Activated naive CD8-positive, alpha-beta T cell treated with anti-CD3 and anti-CD28 coated beads for 36 hours (primary cell): ENCODE measurements around the gene BGN. TPM values are rescaled to one million over a fixed set of nuclear protein-coding genes. Genes with fewer than 3 reads are reported as not detected.

ENCODE experiments used
- DNase-seq: peaks from one replicate; pipeline ENCODE4 v3.0.0; 2021
- H3K27ac Mint-ChIP-seq: one replicate; pipeline ENCODE4 v1.8.0; 2022; ENCODE audit warnings: mild to moderate bottlenecking, moderate library complexity, mixed read lengths
- H3K27me3 Mint-ChIP-seq: one replicate; pipeline ENCODE4 v1.8.0; 2022; ENCODE audit warnings: mild to moderate bottlenecking, mixed read lengths
- H3K36me3 Mint-ChIP-seq: one replicate; pipeline ENCODE4 v1.8.0; 2021; ENCODE audit warnings: mild to moderate bottlenecking, mixed read lengths
- H3K4me1 Mint-ChIP-seq: one replicate; pipeline ENCODE4 v1.8.0; 2021; ENCODE audit warnings: mixed read lengths
- H3K4me3 Mint-ChIP-seq: one replicate; pipeline ENCODE4 v1.8.0; 2022; ENCODE audit warnings: mild to moderate bottlenecking, moderate library complexity, mixed read lengths
- H3K9me3 Mint-ChIP-seq: one replicate; pipeline ENCODE4 v1.8.0; 2022; ENCODE audit warnings: mixed read lengths
- total RNA-seq, 2 experiments: library from RNA; stranded (reverse); gene quantifications; one replicate each; pipeline ENCODE4 v1.2.3, GENCODE V29; 2021

Gene BGN
- total RNA-seq, 2 experiments from 2014 or later = not detected

DNA sequence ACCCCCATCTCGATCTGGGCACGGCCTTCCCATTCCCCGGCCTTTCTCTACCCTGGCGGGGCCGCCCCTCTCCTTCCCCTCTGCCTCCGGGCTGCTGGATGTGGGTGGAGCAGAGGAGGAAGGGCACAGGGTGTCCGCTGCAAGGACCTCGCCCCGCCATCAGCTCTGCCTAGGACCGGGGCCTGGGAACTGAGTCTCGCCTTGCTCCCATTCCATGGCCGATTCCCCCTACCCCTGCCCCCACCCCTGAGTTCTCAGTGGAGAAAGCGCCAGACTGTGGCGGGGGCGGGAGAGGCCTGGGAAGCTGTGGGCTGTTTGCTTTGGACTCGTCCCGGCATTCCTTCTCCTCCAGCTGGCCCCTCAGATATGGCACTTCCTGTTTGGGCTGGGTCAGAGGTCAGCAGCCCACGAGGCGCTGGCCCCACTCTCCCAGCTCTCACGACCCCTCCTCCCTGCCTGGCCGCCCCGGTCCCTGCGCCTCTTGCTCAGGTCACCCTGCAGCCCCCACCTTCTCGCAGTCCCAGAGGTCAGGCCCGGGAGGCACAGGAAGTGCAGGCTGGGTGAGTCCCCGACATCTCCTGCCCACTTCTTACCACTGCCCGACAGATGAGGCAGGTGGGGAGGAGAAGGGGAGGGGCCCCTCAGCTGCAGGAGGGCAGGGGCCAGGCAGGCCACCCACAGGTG, 6.4 kb upstream of the BGN start:
- Mint-ChIP-seq H3K36me3 (no peaks in the 10 kb centered on the region), H3K9me3 (no peaks in the 10 kb centered on the region), H3K4me3 (no peak overlapping the region), H3K27me3 (no peaks in the 10 kb centered on the region), H3K4me1 (no peaks in the 10 kb centered on the region), H3K27ac (no peak overlapping the region)
- no peak for DNase-seq

DNA sequence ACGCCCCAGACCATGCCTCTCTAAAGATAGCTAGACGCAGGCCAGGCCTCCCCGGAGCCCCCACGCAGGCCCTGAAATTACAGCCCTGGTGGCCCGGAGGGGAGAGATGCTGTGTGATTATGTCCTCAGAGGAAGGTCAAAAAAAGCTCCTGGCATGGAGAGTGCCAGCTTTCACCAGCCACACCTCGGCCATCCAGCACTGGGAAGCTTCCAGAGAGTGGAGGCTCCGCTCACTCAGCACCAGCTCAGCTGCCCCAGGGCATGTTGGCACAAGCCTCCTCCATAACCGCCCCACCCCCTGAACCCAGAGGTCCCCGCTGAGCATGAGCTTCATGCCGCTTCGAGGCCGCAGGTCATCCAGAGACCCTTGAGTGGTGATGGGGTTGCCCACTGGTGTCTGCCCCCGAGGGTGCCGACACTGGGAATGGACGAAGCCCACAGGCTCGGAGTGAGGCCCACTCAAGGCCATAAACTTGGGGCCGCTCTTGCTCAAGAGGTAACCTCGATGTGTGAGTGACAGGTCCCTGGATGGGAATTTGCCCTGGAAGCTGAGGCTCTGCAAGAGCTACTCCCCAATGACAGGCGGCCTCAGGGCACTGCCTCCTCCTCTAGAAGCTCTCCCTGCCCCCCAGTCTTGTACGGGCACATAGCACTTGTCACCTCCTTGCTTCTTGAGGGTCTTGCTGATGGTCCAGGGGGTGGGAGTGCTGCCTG, 4.4 kb upstream of the BGN start:
- no peaks in the 10 kb centered on the region for H3K4me1 Mint-ChIP-seq
- no peaks in the 10 kb centered on the region for H3K36me3 Mint-ChIP-seq
- H3K27ac Mint-ChIP-seq = no peak overlapping the region
- H3K9me3 Mint-ChIP-seq = no peaks in the 10 kb centered on the region
- DNase-seq = no peak
- H3K4me3 Mint-ChIP-seq = no peak overlapping the region
- peaks cover 5% of the 10 kb centered on the region for H3K27me3 Mint-ChIP-seq

DNA sequence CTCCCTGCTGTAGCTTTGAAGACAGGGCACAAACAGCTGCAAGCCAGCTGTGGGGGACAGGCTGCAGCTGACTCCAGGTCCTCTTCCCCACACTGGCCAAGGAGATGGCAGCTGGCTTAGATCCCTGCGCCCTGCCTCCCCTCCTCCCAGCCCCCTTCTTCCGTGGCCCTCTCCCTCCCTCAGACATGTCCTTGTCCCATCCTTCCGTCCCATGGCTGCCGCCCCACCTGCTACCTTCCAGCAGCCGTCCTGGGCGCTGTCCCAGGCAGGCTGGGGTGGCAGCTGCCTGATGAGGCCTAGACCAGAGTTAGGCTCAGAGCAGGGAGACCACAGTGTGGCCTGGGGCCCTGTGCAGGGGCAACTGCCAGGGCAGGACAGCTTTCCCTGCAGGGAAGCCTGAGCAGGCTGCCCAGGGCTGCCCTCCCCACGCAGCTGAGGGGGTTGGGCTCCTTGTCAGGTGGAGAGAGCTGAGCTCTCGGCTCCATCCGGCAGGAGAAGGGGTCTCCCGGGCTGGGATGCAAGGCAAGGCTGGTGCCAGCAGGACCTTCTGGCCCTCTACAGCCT, 3.3 kb upstream of the BGN start:
- Mint-ChIP-seq H3K4me3 (no peak overlapping the region), H3K9me3 (no peaks in the 10 kb centered on the region), H3K36me3 (no peaks in the 10 kb centered on the region), H3K27me3 (peaks cover 5% of the 10 kb centered on the region), H3K27ac (no peak overlapping the region), H3K4me1 (no peaks in the 10 kb centered on the region)
- DNase-seq = no peak

DNA sequence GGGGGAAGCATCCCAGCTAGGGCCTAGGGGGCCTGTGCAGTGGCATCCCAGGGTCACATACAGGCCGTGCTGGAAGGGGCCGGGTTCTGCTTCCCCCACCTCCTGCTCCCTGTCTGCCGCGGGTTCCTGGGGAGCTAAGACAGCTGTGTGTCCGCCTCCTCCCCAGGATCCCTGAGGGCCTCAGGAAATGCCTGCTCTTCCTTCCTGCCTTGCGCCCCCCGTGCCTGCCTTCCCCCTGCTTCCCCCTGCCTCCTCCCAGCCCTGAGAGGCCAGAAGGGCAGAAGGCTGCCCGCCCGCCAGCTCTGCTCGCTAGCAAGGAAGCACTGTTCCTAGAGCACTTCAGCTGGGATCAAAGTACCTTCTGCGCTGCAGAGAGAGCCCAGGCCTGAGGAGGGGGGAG, 2.9 kb upstream of the BGN start:
- Mint-ChIP-seq H3K4me3 (no peak overlapping the region), H3K36me3 (no peaks in the 10 kb centered on the region), H3K9me3 (no peaks in the 10 kb centered on the region), H3K27ac (no peak overlapping the region), H3K27me3 (peaks cover 5% of the 10 kb centered on the region), H3K4me1 (no peaks in the 10 kb centered on the region)
- DNase-seq = no peak

DNA sequence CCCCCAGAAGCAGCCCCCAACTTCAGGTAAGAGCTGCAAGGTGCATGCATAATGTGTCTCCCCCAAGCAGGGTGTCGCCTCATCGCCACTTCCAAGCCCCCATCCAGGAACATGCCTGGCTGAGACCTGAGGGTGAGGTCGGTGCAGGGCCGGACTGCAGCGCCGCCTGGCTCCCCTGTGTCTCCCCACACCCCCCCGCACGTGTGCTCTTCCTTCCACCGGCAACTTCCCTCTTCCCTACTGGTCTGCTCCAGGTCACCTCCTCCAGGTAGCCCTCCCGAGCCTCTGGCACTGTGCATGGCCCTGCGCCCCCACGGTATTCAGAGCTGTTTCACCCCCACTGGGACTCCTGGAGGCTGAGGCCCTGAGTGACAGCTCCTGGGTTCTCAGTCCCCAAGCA, 2.2 kb upstream of the BGN start:
- no peak for DNase-seq
- Mint-ChIP-seq H3K27me3 (peaks cover 5% of the 10 kb centered on the region), H3K4me3 (no peak overlapping the region), H3K27ac (no peak overlapping the region), H3K9me3 (no peaks in the 10 kb centered on the region), H3K4me1 (no peaks in the 10 kb centered on the region), H3K36me3 (no peaks in the 10 kb centered on the region)

DNA sequence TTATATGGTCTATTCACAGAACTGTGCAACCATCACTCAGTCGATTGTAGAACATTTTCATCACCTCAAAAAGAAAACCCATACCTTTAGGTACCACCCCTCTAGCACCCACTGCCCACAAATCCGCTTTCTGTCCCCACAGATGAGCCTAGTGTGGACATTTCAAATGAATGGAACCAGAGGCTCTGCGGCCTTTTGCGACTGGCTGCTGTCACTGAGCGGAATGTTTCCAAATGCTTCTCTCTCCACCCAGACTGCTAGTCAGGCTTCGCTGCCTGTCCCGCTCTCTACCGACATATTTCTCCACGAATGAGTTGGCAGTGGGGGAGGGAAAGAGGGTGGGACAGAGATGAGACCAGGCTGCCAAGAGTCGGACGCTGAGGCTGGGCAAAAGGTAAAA, 1.7 kb upstream of the BGN start:
- no peak for DNase-seq
- Mint-ChIP-seq H3K27me3 (peaks cover 5% of the 10 kb centered on the region), H3K4me1 (no peaks in the 10 kb centered on the region), H3K27ac (no peak overlapping the region), H3K4me3 (no peak overlapping the region), H3K36me3 (no peaks in the 10 kb centered on the region), H3K9me3 (no peaks in the 10 kb centered on the region)

DNA sequence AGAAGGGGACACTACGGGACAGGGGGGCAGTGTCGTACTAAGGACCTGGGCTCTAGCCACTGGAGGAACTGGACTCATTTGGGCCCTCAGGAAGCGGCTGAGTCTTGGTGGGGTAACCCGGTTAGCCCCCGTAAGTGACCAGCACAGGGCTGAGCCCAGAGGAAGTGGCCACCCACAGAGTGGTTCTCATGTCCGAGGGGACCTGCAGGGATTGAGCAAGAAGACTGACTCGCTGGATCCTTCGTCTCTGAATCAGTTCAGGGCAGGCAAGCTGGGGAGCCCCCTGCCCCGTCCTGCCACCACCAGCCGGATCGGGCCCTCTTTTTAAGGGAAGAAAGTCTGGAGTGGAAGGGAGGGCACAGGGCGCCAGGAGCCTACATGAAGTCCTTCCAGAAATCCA, 719 bp upstream of the BGN start:
- Mint-ChIP-seq H3K27me3 (peaks cover 5% of the 10 kb centered on the region), H3K4me3 (no peak overlapping the region), H3K4me1 (no peaks in the 10 kb centered on the region), H3K27ac (no peak overlapping the region), H3K9me3 (no peaks in the 10 kb centered on the region), H3K36me3 (no peaks in the 10 kb centered on the region)
- no peak for DNase-seq

DNA sequence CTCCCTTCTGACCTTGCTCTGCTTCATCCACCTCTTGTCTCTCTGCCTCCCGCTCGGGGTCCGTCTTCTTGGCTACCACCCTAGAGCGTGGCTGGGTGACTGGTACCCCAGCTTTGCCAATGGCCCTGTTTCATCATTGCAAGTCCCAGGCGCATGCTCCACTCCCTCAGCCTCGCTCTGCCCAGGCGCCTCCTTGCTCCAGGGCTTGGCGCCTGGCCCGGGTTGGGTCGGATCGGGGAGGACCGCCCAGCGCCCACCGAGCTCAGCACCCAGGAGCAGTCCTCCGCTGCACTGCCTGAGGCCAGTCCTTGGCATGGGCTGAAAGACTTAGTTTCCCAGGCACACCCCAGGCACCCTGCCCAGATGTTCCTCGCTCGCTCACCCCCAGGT, 577 bp downstream of the BGN start:
- Mint-ChIP-seq H3K9me3 (no peaks in the 10 kb centered on the region), H3K27me3 (peaks cover 5% of the 10 kb centered on the region), H3K4me1 (no peaks in the 10 kb centered on the region), H3K4me3 (no peak overlapping the region), H3K36me3 (no peaks in the 10 kb centered on the region), H3K27ac (no peak overlapping the region)
- DNase-seq = no peak

DNA sequence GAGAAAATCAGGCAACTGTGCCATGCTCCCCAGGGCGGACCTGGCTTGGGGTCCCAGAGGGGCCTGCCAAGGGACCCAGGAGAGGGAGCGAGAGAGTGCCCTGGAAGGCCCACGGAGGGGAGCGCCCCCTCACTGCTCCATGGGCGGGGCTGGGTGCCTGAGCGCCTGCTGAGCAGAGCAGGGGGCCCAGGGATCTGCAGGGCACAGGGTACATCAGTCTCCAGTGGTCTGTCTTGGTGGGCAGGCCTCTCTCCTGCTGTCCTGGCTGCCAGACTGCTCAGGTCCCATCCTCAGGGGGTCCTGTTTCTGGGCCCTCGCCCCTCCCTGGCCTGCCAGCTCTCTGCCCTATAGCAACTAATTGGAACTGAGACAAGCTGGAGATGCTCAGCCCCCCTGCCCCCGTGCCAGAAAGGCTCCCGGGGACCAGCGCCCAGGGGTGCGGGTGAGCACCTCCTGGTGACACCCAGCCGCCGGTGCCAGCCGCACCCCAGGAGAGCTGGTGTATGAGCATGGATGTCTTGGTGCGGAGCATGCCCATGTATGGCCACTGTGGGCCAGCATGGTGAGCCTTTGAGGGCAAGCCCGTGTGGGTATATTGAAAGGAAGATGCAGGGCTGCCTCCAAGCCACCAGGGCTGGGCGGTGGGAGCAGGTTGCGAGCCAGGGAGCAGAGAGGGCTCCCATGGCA, 1.3 kb downstream of the BGN start:
- Mint-ChIP-seq H3K4me1 (no peaks in the 10 kb centered on the region), H3K27me3 (peaks cover 5% of the 10 kb centered on the region), H3K4me3 (no peak overlapping the region), H3K9me3 (no peaks in the 10 kb centered on the region), H3K27ac (no peak overlapping the region), H3K36me3 (no peaks in the 10 kb centered on the region)
- DNase-seq = no peak

DNA sequence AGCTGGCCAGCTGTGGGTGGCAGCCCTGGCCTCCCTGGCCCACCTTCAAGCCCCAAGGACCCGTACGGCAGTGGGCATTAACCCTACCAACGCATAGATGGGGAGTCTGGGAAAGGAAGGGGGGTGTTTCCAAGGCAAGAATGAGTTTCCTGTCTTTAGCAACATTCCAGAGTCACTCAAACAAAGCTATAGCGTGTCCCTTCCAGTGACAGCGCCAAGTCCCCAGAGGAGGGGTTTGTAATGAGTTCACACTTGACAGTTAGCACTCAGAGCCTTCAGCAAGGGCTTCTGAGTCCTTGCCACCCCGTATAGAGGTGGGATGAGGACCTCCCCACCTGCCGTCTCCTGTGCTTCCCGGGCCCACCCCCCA, 1.8 kb downstream of the BGN start:
- no peak for DNase-seq
- no peak overlapping the region for H3K27ac Mint-ChIP-seq
- no peak overlapping the region for H3K4me3 Mint-ChIP-seq

DNA sequence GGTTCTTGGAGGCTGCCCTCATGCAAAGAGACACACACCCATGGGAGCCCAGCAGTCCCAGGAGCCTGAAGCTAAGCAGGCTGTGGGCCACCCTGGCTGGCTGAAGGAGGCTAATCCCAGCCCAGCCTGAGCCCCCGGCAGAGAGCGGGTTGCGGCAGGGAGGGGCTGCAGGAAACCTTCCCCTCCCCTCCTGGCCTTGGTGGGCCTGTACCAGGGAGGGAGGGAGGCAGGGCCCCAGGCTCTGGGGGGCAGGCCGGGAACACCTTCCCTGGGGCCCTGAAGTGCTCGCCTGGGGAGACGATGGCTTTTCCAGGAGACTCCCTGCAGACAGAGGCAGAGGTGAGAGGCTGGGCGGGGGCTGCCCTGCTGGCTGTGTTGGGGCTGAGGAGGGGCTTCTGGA, 3.7 kb downstream of the BGN start:
- Mint-ChIP-seq H3K9me3 (no peaks in the 10 kb centered on the region), H3K27ac (no peak overlapping the region), H3K4me1 (no peaks in the 10 kb centered on the region), H3K27me3 (peaks cover 5% of the 10 kb centered on the region), H3K36me3 (no peaks in the 10 kb centered on the region), H3K4me3 (no peak overlapping the region)
- no peak for DNase-seq

More for the DNA sequence above, 1.8 kb downstream of the BGN start:
- no peaks in the 10 kb centered on the region for H3K36me3 Mint-ChIP-seq
- H3K27me3 Mint-ChIP-seq = peaks cover 5% of the 10 kb centered on the region
- no peaks in the 10 kb centered on the region for H3K9me3 Mint-ChIP-seq
- no peaks in the 10 kb centered on the region for H3K4me1 Mint-ChIP-seq

DNA sequence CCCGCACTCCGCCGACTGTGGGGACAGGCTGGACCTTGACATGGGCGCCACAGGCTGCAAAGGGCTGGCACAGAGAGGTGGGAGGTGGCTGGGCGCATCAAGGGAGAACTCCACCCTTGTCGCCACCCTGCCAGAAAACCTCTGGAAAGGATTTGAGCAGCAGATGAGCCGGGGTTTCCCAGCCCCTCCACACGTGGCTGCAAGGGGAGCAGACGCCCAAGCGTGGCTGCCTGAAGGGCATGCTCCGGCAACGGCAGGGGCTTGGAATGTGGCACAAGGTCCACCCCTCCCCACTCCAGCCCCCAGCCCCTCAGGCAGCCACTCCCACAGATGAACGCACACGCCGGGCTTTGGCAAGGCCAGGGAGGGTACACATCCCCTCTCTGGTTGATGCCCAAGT, 4.6 kb downstream of the BGN start:
- H3K27me3 Mint-ChIP-seq = peaks cover 5% of the 10 kb centered on the region
- H3K4me1 Mint-ChIP-seq = no peaks in the 10 kb centered on the region
- no peak overlapping the region for H3K4me3 Mint-ChIP-seq
- no peaks in the 10 kb centered on the region for H3K9me3 Mint-ChIP-seq
- H3K27ac Mint-ChIP-seq = no peak overlapping the region
- no peaks in the 10 kb centered on the region for H3K36me3 Mint-ChIP-seq
- DNase-seq = no peak

DNA sequence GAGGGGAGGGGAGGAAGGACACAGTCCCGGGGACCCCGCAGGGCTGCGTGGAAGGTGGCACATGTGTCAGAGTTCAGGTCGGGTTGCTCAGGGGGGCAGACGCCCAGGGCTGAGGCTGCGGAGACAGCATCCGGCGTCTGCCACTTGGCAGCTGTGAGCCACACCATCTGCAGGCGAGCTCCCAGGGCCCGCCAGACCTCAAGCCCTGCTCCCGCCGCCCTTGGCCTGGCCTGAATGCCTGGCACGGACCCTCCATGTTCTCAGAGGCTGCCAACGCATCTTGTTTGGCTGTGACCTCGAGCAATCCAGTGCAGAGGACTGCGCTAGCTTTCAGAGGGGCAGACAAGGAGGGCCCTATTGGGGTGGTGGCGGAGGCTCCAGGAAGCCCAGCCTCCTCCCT, 5.1 kb downstream of the BGN start:
- no peak for DNase-seq
- no peak overlapping the region for H3K27ac Mint-ChIP-seq
- no peaks in the 10 kb centered on the region for H3K36me3 Mint-ChIP-seq
- H3K9me3 Mint-ChIP-seq = no peaks in the 10 kb centered on the region
- peaks cover 4% of the 10 kb centered on the region for H3K27me3 Mint-ChIP-seq
- no peak overlapping the region for H3K4me3 Mint-ChIP-seq
- H3K4me1 Mint-ChIP-seq = no peaks in the 10 kb centered on the region

DNA sequence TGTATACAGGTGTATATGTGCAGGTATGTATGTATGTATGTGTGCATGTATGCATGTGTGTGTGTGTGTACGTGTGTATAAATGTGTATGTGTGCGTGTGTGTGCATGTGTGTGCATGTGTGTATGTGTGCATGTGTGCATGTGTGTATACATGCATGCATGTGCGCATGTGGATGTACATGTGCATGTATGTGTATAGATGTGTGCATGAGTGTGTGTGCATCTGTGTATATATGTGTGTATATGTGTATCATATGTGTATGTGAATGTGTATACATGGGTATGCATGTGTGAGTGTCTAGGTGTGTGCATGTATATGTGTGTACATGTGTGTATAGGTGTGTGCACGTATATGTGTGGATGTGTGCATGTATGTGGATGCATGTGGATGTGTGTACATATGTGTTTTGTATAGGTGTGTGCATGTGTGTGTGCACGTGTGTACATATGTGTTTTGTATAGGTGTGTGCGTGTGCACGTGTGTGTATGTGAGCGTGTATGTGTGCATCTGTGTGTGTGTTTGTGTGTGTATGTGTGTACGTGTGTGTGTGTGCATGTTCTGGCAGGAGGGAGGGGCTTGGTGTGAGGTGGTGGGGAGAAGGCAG, 6.0 kb downstream of the BGN start:
- no peak overlapping the region for H3K27ac Mint-ChIP-seq
- no peak for DNase-seq
- no peaks in the 10 kb centered on the region for H3K9me3 Mint-ChIP-seq
- no peaks in the 10 kb centered on the region for H3K36me3 Mint-ChIP-seq
- H3K27me3 Mint-ChIP-seq = no peaks in the 10 kb centered on the region
- H3K4me3 Mint-ChIP-seq = no peak overlapping the region
- no peaks in the 10 kb centered on the region for H3K4me1 Mint-ChIP-seq

DNA sequence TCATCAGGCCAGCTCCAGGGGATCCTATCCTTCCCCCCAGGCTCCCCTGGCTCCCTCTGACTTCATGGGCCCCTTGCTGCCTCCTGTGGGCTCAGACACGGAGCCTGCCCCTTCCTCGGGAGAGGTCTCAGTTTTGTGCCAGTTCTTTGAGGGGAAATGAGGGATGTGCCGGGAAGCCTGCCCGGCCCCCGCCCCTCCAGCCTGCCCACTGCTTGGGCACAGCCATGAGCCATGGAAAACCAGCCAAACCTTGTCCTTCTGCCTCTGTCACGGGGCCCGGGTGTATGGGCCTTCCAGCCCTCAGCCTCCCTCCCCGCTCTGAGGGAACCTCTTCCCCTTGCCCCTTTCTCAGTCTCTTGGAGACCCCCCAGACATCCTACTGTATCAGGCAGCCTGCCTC, 6.8 kb downstream of the BGN start:
- Mint-ChIP-seq H3K9me3 (no peaks in the 10 kb centered on the region), H3K4me1 (no peaks in the 10 kb centered on the region), H3K36me3 (no peaks in the 10 kb centered on the region), H3K27ac (no peak overlapping the region), H3K27me3 (no peaks in the 10 kb centered on the region), H3K4me3 (no peak overlapping the region)
- no peak for DNase-seq
